EH (cell line): ENCODE results near the gene GABRA5.

Experiments used
- DNase-seq: peaks from one replicate; pipeline ENCODE4 v3.0.0-alpha.2; 2015; ENCODE audit warnings: low read depth

The GABRA5 gene

GRCh38 chr15:26928051-26928450 is 61.2 kb downstream of the GABRA5 start:
- DNase-seq: no peak

DNA sequence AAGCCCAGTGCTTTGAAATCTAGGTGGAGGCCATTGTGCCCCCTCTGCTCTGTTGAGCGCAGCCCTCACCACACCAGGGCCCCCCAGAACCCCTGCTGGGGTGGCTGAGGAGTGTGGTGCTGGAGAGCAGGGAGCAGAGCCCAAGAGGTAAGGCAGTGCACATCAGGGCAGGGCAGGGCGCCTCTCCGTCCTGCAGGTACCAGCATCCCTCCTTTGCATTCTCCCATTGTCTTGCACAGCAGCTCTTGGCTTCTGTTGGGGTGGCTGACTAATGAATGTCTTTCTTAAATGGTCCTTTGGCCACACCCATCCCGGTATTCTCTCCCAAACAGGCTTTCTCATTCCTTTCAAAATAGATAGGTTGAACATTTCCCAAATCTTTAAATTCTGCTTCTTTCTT is 62.7 kb downstream of the GABRA5 start:
- DNase-seq: no peak

DNA sequence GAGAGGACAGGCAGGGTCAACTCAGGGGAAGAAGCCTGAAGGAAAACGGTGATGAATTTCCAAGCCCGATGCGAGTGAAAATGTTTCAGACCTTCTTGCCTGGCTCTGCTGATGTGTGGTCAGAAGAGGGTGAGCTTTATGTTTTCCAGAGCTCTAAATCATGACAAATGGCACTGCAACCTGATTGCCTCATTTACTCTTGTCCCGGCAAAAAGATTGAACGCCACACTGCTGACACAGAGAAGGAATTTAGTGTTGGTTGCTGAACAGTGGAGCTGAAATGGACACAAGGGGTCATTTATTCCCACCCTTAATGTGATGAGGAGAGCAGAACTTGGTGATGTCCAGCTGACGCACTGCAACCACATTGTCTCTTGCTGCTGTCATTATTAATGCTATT is 68.0 kb downstream of the GABRA5 start:
- DNase-seq: no peak

DNA sequence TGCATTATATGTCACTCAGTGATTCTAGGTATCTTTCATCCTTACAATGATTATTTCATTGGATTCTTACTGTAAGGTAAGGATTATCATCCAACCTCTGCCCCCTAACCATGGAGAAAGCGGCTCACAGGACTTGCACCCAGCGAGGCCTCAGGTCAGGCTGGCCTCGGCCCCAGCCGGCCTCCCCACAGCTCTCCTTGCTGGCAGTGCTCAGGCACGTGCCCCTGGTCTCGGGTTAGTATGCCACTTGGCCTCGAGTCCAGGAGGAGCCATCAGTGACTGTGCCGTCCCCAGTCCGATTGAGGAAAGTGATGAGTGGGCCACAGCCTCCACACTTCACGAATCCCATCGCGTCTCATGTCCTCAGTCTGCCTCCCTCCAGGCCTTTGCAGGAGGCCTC is 68.5 kb downstream of the GABRA5 start:
- no peak for DNase-seq

DNA sequence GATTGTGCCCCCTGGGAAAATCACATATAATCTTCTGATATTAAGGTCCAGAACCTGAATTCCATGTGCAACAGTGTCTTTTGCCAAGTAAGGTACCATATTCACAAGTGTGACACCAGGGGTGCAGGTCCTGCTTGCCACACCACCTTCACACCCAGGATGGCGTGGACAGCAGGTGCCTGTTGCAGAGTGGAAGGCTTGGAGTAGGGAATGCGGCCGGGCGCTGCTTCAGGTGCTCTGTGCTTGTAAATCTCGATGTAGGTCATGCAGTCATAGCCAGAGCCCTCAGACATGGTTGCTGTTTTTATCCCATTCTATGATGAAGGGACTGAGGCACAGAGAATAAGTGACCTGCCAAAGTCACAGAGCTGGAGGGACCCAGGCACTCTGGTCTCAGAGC is 69.6 kb downstream of the GABRA5 start:
- no peak for DNase-seq

DNA sequence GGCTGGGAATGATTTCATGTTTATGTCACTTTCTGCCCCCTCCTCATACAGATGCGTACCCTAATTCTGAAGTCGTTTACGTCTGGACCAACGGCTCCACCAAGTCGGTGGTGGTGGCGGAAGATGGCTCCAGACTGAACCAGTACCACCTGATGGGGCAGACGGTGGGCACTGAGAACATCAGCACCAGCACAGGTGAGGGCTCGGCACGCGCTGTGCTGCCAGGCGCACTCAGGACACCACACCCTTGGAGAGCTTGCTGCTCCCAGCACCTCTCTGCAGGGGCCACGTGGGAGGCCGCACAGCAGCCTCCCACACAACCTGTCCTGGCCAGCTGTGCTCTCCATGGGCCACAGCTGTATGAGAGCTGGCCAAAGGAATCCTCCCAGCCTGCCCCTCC is 70.3 kb downstream of the GABRA5 start:
- no peak for DNase-seq

DNA sequence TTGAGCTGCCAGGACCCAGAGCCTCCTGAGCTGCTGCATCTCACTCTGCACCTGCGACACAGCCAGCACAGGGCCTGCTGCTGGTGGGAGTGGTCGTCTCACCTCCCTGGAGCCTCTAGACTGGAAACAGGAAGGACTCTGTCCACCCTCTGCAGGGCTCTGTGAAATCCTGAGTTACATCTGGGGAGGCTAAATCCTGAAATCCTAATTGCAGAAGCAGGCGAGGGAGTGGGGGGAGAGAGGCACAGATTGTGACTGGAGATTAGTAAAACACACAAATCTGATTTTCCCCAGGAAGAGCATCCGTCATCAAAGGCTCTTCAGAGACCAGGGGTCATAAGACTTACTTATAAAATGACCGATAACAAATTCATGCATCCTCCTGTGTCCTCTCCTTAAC is 72.5 kb downstream of the GABRA5 start:
- DNase-seq: no peak

- no peak for DNase-seq
Measured at GRCh38 chr15:26941489-26941888, 74.6 kb downstream of the GABRA5 start.

GRCh38 chr15:26943866-26944265 is 77.0 kb downstream of the GABRA5 start:
- no peak for DNase-seq

DNA sequence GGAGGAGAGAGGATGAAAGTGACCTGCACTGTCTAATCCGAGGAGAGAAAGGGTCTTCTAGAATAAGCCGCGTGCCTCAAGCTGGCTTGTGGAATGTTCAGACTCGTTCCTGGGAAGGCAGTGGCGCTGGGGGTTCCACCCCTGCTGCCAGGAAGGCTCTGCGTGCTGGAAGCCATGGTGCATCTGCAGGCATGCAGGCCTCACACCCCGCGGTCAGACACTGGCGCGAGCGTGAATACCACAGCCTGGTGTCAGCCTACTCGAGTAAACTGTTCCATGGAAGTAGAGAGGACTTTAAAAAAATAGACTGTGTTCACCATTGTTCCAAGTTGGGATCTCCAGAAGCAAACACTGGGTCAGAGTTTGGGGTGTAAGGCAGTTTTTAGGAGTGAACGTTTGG is 78.2 kb downstream of the GABRA5 start:
- DNase-seq: no peak

- no peak for DNase-seq
Measured at GRCh38 chr15:26950001-26950400, 83.1 kb downstream of the GABRA5 start.

DNA sequence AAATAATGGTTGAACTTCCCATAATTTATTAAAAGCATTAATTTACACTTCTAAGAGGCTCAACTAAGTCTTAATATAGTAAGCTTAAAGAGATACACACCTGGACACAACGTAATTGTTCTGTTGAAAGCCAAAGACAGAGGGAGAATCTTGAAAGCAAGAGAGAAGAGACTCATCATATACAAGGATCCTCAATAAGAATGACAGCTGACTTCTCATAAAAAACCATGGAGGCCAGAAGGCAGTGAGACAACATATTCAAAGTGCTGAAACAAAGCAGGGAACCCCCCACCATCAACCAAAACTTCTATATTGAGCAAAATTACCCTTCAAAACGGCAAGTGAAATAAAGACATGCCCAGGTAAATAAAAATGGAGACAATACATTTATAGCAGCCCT is 87.5 kb downstream of the GABRA5 start:
- DNase-seq: no peak

DNA sequence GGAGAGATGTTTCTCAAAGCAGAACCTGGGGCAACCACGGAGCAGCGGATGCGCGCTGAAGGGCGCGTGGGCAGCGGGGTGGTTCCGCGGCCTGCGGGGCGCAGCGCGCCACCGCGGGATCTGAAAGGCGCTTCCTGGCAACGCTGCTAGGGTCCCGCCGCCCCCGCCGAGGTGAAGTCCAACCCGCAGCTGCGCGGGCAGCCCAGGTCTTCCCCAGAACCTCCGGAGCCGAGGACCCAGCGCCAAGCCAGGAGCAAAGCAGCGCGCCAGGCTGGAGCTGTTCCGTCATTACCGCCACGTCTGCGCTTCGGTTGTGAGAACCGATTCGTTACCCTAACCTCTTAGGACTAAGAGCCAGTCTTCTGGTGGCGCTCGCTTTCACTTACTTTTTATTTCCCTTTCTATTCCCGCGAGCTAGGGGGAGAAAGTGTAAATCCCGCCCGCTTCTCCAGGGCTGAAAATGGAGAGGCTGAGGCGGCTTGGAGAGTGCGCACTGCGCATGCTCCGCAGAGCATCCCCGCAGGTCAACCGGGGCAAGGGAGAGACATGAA is 100.9 kb downstream of the GABRA5 start:
- no peak for DNase-seq

DNA sequence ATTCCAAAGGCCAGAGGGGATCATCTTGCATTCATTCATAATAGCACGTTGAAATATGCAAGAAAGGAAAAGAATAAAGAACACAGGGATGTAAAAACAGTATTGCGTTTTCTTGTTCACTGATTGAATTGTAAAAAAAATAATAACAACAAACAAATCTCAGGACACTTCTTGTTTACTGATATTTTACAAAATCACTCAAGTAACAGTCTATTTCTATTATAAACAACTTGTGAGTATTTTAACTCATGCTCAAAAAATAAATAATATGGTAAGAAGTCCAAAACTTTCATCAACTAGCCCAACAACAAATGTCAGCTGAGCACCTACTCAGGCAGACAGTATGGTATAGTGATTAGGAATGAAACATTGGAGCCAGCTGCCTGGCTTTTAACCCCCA is 101.9 kb downstream of the GABRA5 start:
- DNase-seq: no peak

GRCh38 chr15:26970712-26971210 is 103.9 kb downstream of the GABRA5 start, which contains the start of gene GABRG3:
TSS of gene GABRG3 (plus strand) at chr15:26971181.
- no peak for DNase-seq

DNA sequence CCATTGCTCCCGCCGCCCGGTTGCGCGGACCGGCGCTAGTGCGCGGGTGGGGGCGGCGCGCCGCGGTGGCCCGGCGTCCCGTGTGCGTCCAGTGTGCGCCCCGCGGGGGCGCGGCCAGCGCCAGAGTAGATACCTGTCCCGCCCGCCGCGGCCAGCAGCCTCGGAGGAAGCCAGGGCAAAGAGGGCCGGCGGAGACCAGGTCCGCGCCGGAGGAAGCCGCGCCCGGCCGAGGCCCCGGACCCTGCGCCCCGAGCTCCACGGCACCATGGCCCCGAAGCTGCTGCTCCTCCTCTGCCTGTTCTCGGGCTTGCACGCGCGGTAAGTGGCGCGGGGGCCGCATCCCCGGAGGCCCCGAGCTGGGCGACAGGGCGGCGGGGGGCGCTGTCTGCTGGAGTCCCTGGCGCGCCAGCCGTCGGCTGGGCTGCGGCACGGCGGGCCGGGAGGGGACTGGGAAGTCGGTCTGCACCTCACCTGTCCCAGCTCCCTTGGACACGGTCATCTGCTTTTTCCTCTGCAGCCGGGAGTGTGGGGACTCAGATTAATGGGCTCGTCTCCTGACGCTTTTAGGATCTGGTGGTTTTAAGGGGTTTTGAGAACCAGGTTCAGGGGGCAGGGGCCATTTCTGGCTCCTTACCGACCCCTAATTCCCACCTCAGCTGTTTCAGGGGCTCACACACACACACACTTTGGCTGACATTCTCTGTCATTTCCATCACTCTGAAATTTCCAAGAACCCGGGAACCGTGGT is 104.6 kb downstream of the GABRA5 start:
- no peak for DNase-seq

DNA sequence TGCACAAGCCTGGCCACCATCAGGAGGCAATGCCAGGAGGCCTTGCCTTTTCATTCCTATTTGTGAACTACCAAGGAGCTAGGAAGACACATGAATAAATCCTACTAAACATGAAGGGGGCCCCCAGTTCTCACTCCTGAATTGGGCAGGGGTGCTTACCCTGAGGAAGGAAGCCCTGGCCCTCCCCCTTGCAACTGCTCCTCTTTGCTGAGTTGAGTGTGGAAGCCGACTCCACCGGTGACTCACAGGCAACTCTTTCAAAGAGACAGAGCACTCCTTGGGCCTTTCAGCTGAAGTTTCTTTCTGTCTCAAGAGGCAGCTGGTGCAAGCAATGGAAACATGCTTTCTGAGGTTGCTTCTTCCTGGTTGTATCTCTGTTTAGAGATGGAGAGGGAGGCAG is 105.8 kb downstream of the GABRA5 start:
- no peak for DNase-seq

DNA sequence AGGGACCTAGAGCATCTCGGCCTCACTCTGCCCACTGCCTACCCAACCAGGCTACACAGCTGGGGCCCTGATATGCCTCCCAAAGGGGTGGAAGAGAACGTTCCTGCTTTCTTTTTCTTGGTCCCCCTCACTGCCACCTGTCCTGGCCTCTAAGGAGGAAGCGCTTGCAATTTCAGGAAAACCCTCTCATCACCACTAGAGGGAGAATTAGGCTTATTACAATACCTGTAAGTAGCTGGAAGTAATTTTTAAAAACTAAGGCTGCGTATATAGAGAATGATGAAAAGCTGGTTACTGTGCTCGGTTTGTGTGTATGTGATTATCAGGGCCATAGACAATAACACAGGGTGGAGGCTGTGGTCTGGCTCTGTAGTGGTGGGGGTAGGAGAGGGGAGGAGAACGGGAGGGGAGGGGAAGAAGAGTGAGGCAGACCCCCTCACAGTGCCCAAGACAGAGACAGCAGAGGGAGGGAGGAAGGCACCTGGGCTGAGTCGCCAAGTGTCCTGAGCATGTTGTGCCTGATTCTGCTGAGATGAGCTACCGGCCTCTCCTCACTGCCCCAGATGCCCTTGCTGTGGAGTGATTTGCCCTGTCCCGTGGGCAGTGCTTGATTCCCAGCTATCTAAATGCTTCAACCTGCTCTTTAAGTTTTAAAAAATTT is 107.4 kb downstream of the GABRA5 start:
- DNase-seq: no peak

- DNase-seq: no peak
Measured at GRCh38 chr15:26981492-26981891, 114.6 kb downstream of the GABRA5 start.

- DNase-seq: no peak
Measured at GRCh38 chr15:26983822-26984221, 117.0 kb downstream of the GABRA5 start.

- no peak for DNase-seq
Measured at GRCh38 chr15:26985050-26985449, 118.2 kb downstream of the GABRA5 start.

GRCh38 chr15:26996250-26996649 is 129.4 kb downstream of the GABRA5 start:
- no peak for DNase-seq
